ENCODE data around the gene CDKN3.

- TF ChIP-seq, protein P1, sequence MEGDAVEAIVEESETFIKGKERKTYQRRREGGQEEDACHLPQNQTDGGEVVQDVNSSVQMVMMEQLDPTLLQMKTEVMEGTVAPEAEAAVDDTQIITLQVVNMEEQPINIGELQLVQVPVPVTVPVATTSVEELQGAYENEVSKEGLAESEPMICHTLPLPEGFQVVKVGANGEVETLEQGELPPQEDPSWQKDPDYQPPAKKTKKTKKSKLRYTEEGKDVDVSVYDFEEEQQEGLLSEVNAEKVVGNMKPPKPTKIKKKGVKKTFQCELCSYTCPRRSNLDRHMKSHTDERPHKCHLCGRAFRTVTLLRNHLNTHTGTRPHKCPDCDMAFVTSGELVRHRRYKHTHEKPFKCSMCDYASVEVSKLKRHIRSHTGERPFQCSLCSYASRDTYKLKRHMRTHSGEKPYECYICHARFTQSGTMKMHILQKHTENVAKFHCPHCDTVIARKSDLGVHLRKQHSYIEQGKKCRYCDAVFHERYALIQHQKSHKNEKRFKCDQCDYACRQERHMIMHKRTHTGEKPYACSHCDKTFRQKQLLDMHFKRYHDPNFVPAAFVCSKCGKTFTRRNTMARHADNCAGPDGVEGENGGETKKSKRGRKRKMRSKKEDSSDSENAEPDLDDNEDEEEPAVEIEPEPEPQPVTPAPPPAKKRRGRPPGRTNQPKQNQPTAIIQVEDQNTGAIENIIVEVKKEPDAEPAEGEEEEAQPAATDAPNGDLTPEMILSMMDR (IDR thresholded peaks at IDR 0.05), result no peak
- TF ChIP-seq POLR2A (IDR thresholded peaks at IDR 0.05), result no peak
- TF ChIP-seq EP300 (IDR thresholded peaks at IDR 0.05), result no peak
Observed at GRCh38 chr14:54370323-54371198, 26.2 kb upstream of the CDKN3 start.
